Ovary (tissue), 9 donors: ENCODE measurements around the gene PAX2. TPM values are rescaled to one million over a fixed set of nuclear protein-coding genes. Genes with fewer than 3 reads are reported as not detected.

Experiments
- DNase-seq, 5 donors: peaks; one replicate each; pipeline ENCODE4 v3.0.0-alpha.2; 2019 to 2020
- H3K27ac ChIP-seq, 2 donors: fragments of 200-600 bp; one replicate each; pipeline versions ENCODE4 v1.5.1 to v1.8.0; 2019 to 2022
- H3K27me3 ChIP-seq: fragments of 200-600 bp; one replicate; pipeline ENCODE4 v1.8.0; 2022
- H3K36me3 ChIP-seq: fragments of 200-600 bp; sonication (generic); one replicate; pipeline ENCODE4 v1.5.1; 2019
- H3K4me1 ChIP-seq: one replicate; pipeline ENCODE4 v1.8.1; 2013; ENCODE audit warnings: mild to moderate bottlenecking, moderate library complexity; ENCODE audit not compliant: insufficient read depth
- H3K4me3 ChIP-seq: fragments of 200-600 bp; sonication (generic); one replicate; pipeline ENCODE4 v1.5.1; 2017
- H3K9me3 ChIP-seq, 2 donors: fragments of 200-600 bp in 1 of 2; sonication (generic) in 1 of 2; one replicate each; pipeline versions ENCODE4 v1.5.1 to v1.8.1; 2013 to 2019; ENCODE audit warnings: mild to moderate bottlenecking in 1 of 2, moderate library complexity in 1 of 2
- CTCF ChIP-seq, 3 donors: fragments of 450-650 bp in 2 of 3; fragments of 200-600 bp in 1 of 3; IDR thresholded peaks; one replicate each; pipeline versions ENCODE4 v1.5.1 to v1.8.0; 2016 to 2022; ENCODE audit warnings: antibody characterized with exemption in 3 of 3, mild to moderate bottlenecking in 1 of 3
- EP300 ChIP-seq: sonication (generic); formaldehyde crosslinking; IDR thresholded peaks from one replicate; pipeline ENCODE4 v1.6.1; 2017; ENCODE audit warnings: antibody characterized with exemption
- POLR2A ChIP-seq: fragments of 450-650 bp; IDR thresholded peaks from one replicate; pipeline ENCODE4 v1.6.1; 2017; ENCODE audit warnings: antibody characterized with exemption, mild to moderate bottlenecking, moderate library complexity
- WGBS, 3 donors: extraction: QIAGEN DNeasy Blood & Tissue Kit in 1 of 3; methylation state at CpG; one replicate each; pipeline versions ENCODE4 v1.1.5 to v1.1.7; 2013 to 2017; 5-methylcytosine and 5-hydroxymethylcytosine counted together
- intact Hi-C, 4 donors: fragments of 100-400 bp; cut with DNase I; formaldehyde crosslinking; loops; one replicate each; pipeline versions ENCODE4 v1.11.0 to v1.15.1; 2022 to 2023
- polyA plus RNA-seq, 2 donors: library from polyadenylated mRNA; stranded (reverse); fragments of 200-250 nt in 1 of 2; fragments of 350-450 nt in 1 of 2; fragmentation: Illumina TruSeq in 1 of 2; extraction: RNeasy Lipid Tissue Mini Kit (QIAGEN cat#74804) in 1 of 2; gene quantifications; one replicate each; pipeline ENCODE4 v1.2.3, GENCODE V29; 2013 to 2014
- total RNA-seq, 7 donors: library from RNA; depleted of rRNA in 2 of 7; stranded (reverse); fragments of >200 nt in 2 of 7; fragmentation: NEBNext Ultra II Directional in 3 of 7; extraction: Animal tissue kit (Norgen Biotek cat#: 25700) in 3 of 7; gene quantifications; one replicate each; pipeline versions ENCODE4 v1.1.0 to v1.2.4, GENCODE V29; 2016 to 2023
- donor health status: DM: no; HTN: no; CAD: no; lungs with moderate emphysema.
- donor health status: DM: no; HTN: no; CAD: no.
- donor health status: Bipolar disorder and iron deficiency.
- donor health status: DM: yes; HTN: yes; CAD: no.
- donor health status: DM: no; HTN: no; CAD: no.
- donor health status: DM: yes; HTN: yes; CAD: no.

PAX2 gene
- total and polyA plus RNA-seq, 9 donors: 0.04 to 10.8 (median 2.4) TPM; not detected in 3

DNA sequence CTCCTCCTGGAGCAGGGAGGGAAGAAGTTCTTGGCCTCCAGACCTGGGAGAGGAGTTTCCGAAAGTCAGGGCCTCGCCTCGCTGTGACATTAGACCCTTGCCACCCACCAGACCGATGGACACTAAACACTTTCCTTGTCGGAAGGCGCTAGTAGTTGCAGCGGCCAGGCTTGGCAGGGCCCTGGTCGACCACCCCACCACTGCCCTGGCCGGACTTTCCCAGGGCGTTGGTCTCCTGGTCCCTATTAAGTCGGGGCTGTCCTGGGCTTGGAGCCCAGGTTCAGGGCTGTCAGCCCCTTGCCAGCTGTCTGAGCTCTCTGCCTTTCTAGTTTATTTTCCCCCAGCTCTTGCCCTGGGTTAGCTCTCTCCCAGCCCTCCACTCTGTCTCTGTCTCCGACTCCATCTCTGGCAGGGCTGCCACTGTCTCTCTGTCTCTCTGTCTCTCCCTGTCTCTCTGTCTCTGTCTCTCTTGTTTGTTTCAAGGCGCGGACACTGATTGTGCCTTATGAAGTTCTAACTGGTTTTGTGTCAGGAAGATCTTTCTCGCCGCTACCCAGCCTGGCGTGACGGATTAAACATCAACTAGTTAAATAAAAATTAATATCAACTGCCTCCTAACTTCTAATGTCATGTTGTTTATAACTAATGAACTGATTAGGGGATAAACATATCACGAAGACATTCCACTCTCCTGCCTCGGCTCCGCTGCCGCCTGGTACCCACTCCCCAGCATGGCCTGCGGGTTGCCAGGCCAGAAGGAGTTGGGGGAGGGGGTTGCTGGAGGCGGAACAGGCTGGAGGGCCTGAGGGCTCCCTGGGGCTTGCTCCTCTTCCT, 13.8 kb upstream of the PAX2 start:
- WGBS, 3 donors: 43 to 49% (median 44%) methylated on average over 24 of the region's 24 CpGs
- H3K4me1 ChIP-seq: no peaks in the 10 kb centered on the region
- no peaks in the 10 kb centered on the region for H3K36me3 ChIP-seq
- intact Hi-C loops: loop anchor here in 1 of 4 donors (2.0 kb wide), 1 partner anchor 89 kb away; no protein-coding TSS in a partner anchor
- no peak overlapping the region for H3K4me3 ChIP-seq
- no peak for DNase-seq
- no peaks in the 10 kb centered on the region for H3K9me3 ChIP-seq
- no peaks in the 10 kb centered on the region for H3K27me3 ChIP-seq
- TF ChIP-seq POLR2A (no peak), EP300 (no peak), CTCF (IDR thresholded peaks at IDR 0.05) (no peak)
- H3K27ac ChIP-seq: no peak overlapping the region

DNA sequence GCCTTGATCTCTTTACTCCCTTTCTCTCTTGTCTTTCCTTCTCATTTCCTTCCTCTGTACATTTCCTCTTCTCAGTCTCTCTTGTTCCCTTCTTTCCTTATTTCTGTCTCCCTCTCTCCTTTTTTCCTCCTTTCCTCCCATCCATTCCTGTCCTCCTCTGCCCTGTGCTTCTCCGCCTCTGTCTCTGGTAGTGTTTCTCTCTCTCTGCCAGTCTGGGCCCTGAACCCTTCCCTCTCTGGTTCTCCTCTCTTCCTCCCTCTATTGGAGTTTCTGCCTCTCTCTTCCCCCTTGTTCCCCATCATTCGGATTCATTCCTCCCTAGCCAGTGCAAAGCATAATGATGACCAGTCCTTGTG, 13.2 kb upstream of the PAX2 start:
- H3K36me3 ChIP-seq: no peaks in the 10 kb centered on the region
- intact Hi-C loops: no loop called here
- no peak for TF ChIP-seq POLR2A
- no peak for TF ChIP-seq CTCF (IDR thresholded peaks at IDR 0.05)
- TF ChIP-seq EP300: no peak
- no peaks in the 10 kb centered on the region for H3K9me3 ChIP-seq
- no peak for DNase-seq
- H3K4me1 ChIP-seq: no peaks in the 10 kb centered on the region
- no peak overlapping the region for H3K4me3 ChIP-seq
- no peak overlapping the region for H3K27ac ChIP-seq
- WGBS, 3 donors: 70 to 81% (median 73%) methylated on average over 2 of the region's 2 CpGs
- no peaks in the 10 kb centered on the region for H3K27me3 ChIP-seq

DNA sequence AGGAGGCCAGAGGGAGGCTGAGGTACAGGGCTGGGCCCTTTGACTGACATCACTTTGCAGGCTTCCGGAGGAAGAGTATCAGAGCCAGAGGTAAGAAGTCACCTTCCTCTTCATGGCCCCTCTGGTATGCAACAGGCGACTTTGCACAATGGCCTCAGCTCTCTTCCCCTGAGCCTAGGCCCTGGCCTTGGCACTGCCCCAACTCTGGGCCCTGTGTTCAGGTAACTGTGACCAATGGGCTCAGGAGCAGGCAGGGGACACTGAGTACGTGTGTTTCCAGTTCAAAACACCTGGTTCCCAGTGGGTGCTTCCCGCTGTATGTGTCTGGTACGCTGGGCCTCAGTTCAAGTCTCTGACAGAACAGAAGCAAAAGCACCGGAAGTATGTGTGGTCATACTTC, 12.1 kb upstream of the PAX2 start:
- Histone ChIP-seq H3K4me3 (no peak overlapping the region), H3K4me1 (no peaks in the 10 kb centered on the region), H3K36me3 (no peaks in the 10 kb centered on the region), H3K9me3 (no peaks in the 10 kb centered on the region), H3K27ac (no peak overlapping the region), H3K27me3 (no peaks in the 10 kb centered on the region)
- intact Hi-C loops: no loop called here
- TF ChIP-seq EP300 (no peak), CTCF (IDR thresholded peaks at IDR 0.05) (no peak), POLR2A (no peak)
- WGBS, 3 donors: 74 to 82% (median 76%) methylated on average over 6 of the region's 6 CpGs
- no peak for DNase-seq

GRCh38 chr10:100734295-100735086, 10.9 kb upstream of the PAX2 start:
- intact Hi-C loops: loop anchor here in 1 of 4 donors (5.0 kb wide), 1 partner anchor 1542 kb away; no protein-coding TSS in a partner anchor
- no peaks in the 10 kb centered on the region for H3K36me3 ChIP-seq
- H3K9me3 ChIP-seq: no peaks in the 10 kb centered on the region
- H3K4me1 ChIP-seq: peaks cover 2% of the 10 kb centered on the region
- DNase-seq: no peak
- no peak overlapping the region for H3K27ac ChIP-seq
- TF ChIP-seq EP300: no peak
- WGBS, 3 donors: 60 to 66% (median 65%) methylated on average over 7 of the region's 7 CpGs
- no peak overlapping the region for H3K4me3 ChIP-seq
- no peaks in the 10 kb centered on the region for H3K27me3 ChIP-seq

- intact Hi-C loops: loop anchor here in 1 of 4 donors (5.0 kb wide), 1 partner anchor 1543 kb away; no protein-coding TSS in a partner anchor
- no peak for DNase-seq
- Histone ChIP-seq H3K27ac (no peak overlapping the region), H3K36me3 (no peaks in the 10 kb centered on the region), H3K4me3 (no peak overlapping the region), H3K4me1 (peaks cover 2% of the 10 kb centered on the region), H3K27me3 (no peaks in the 10 kb centered on the region), H3K9me3 (no peaks in the 10 kb centered on the region)
- TF ChIP-seq CTCF (IDR thresholded peaks at IDR 0.05) (no peak), POLR2A (no peak), EP300 (no peak)
- WGBS, 3 donors: 31 to 38% (median 33%) methylated on average over 7 of the region's 7 CpGs
These were observed 10.4 kb upstream of the PAX2 start for GRCh38 chr10:100735087-100735336.
